BJ (cell line): ENCODE data around the gene PODXL. TPM values are rescaled to one million over a fixed set of nuclear protein-coding genes. Genes with fewer than 3 reads are reported as not detected.

ENCODE experiments used
- CTCF ChIA-PET: fragments of 350-600 bp; formaldehyde crosslinking; extraction: SDS; loops from one replicate; lab custom pipeline; 2021; ENCODE audit warnings: antibody characterized with exemption, inconsistent platforms; lab: Yijun Ruan, JAX
- POLR2A ChIA-PET: fragments of 300-600 bp; sonication (Branson Sonifier 250); formaldehyde crosslinking; extraction: SDS; loops from one replicate; lab custom pipeline; 2021; ENCODE audit warnings: antibody characterized with exemption; lab: Charles Lee
- DNase-seq: peaks from one replicate; pipeline ENCODE4 v3.0.0-alpha.2; 2011; ENCODE audit warnings: low read depth
- H3K27me3 ChIP-seq: 2 replicates; pipeline ENCODE4 v1.6.0; 2011; ENCODE audit warnings: low read length; ENCODE audit not compliant: control insufficient read depth, insufficient read depth
- H3K36me3 ChIP-seq: 2 replicates; pipeline ENCODE4 v1.5.1; 2011; ENCODE audit warnings: low read length; ENCODE audit not compliant: control insufficient read depth, insufficient read depth
- H3K4me3 ChIP-seq: 2 replicates; pipeline ENCODE4 v1.5.1; 2011; ENCODE audit warnings: low read depth, mild to moderate bottlenecking, control low read depth, low read length
- polyA plus RNA-seq: library from polyadenylated mRNA; depleted of rRNA; stranded (reverse); fragments of >200 nt; gene quantifications from 2 replicates; pipeline ENCODE4 v1.2.3, GENCODE V29; 2011
- TF ChIP-seq, protein P1 (sequence below): IDR thresholded peaks from 2 replicates; pipeline ENCODE4 v1.5.1; 2011; ENCODE audit warnings: low read depth, mild to moderate bottlenecking, control low read depth, inconsistent platforms, low read length, moderate library complexity; ENCODE audit not compliant: insufficient read depth

PODXL gene
- polyA plus RNA-seq, 1 experiment: 0.53 TPM

DNA sequence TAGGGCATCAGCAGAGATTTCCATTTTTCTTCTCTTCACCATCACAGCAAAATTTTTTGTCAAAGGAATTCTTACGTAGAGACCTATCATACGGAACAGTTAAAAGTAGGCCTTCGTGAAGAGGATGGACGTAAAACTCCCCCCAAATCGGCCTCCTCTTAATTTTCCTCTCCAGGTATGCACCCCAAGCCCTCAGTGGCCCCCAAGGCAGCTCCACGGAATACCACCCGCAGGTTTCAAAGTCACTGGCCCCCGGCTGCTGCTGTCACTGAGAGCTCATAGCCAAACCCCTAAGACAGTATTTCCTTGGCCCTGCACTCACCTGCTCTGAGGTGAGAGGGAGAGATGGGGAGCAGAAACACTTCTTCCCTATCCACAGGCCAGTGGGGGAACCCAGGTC, 8.8 kb downstream of the PODXL start:
- no peaks in the 10 kb centered on the region for H3K36me3 ChIP-seq
- POLR2A ChIA-PET: no interaction called here
- TF ChIP-seq, protein P1, sequence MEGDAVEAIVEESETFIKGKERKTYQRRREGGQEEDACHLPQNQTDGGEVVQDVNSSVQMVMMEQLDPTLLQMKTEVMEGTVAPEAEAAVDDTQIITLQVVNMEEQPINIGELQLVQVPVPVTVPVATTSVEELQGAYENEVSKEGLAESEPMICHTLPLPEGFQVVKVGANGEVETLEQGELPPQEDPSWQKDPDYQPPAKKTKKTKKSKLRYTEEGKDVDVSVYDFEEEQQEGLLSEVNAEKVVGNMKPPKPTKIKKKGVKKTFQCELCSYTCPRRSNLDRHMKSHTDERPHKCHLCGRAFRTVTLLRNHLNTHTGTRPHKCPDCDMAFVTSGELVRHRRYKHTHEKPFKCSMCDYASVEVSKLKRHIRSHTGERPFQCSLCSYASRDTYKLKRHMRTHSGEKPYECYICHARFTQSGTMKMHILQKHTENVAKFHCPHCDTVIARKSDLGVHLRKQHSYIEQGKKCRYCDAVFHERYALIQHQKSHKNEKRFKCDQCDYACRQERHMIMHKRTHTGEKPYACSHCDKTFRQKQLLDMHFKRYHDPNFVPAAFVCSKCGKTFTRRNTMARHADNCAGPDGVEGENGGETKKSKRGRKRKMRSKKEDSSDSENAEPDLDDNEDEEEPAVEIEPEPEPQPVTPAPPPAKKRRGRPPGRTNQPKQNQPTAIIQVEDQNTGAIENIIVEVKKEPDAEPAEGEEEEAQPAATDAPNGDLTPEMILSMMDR: no peak
- DNase-seq: no peak
- peaks cover 3% of the 10 kb centered on the region for H3K27me3 ChIP-seq
- H3K4me3 ChIP-seq: no peak overlapping the region
- CTCF ChIA-PET: interaction anchor here (0.8 to 1.3 kb wide), 3 partner anchors 10 to 50 kb away, joined by 3 to 4 read pairs (median 4); no protein-coding TSS in a partner anchor

DNA sequence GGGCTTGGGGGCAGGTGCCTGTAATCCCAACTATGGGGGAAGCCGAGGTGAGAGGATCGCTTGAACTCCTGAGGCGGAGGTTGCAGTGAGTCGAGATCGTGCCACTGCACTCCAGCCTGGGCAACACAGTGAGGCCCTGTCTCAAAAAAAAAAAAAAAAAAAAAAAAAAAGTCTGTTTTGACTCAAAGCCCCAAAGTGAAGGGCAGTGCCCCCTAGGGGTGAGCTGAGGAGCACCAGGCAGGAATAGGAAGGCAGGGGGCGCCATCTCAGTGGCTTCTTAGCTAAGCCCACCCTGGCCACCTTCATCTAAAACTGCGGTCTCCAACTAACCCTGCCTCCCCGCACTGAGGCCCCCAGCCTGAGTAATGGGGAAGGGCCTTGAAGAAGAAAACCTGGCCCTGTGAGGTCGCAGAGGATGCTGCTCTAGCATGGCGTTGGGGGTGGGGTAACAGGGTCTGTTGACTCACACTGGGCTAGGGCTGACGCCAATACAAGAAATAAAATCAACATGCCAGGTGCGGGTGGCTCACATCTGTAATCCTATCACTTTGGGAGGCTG, 9.8 kb downstream of the PODXL start:
- TF ChIP-seq, protein P1: peak; percentile 57
- Histone ChIP-seq H3K4me3 (no peak overlapping the region), H3K27me3 (no peaks in the 10 kb centered on the region; the same call in none of the 2 replicates), H3K36me3 (no peaks in the 10 kb centered on the region)
- ChIA-PET POLR2A (no interaction called here), CTCF (interaction anchor here (1.2 to 2.0 kb wide), 4 partner anchors 38 to 91 kb away, joined by 3 to 5 read pairs (median 4); no protein-coding TSS in a partner anchor)
- no peak for DNase-seq

DNA sequence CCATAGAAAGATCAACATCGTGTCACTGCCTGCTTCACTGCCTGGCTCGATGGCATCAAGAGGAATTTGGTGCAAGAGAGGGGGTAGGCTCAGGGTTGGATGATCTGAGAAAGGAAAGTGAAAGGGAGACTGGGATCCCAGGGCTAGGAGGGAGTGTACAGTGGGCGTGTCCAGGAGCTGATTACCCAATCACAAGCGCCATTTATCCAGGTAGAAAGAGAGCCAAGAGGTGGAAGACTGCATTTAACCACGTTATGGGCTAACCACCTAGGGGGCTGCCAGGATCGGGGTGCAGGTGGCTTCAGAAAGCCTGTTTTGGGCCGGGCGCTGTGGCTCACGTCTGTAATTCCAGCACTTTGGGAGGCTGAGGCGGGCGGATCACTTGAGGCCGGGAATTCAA, 10.3 kb downstream of the PODXL start:
- DNase-seq: no peak
- H3K36me3 ChIP-seq: no peaks in the 10 kb centered on the region
- no peaks in the 10 kb centered on the region; the same call in none of the 2 replicates for H3K27me3 ChIP-seq
- TF ChIP-seq, protein P1: no peak
- POLR2A ChIA-PET: no interaction called here
- CTCF ChIA-PET: interaction anchor here (1.3 to 2.0 kb wide), 4 partner anchors 45 to 109 kb away, joined by 4 to 5 read pairs (median 4); no protein-coding TSS in a partner anchor
- no peak overlapping the region for H3K4me3 ChIP-seq

DNA sequence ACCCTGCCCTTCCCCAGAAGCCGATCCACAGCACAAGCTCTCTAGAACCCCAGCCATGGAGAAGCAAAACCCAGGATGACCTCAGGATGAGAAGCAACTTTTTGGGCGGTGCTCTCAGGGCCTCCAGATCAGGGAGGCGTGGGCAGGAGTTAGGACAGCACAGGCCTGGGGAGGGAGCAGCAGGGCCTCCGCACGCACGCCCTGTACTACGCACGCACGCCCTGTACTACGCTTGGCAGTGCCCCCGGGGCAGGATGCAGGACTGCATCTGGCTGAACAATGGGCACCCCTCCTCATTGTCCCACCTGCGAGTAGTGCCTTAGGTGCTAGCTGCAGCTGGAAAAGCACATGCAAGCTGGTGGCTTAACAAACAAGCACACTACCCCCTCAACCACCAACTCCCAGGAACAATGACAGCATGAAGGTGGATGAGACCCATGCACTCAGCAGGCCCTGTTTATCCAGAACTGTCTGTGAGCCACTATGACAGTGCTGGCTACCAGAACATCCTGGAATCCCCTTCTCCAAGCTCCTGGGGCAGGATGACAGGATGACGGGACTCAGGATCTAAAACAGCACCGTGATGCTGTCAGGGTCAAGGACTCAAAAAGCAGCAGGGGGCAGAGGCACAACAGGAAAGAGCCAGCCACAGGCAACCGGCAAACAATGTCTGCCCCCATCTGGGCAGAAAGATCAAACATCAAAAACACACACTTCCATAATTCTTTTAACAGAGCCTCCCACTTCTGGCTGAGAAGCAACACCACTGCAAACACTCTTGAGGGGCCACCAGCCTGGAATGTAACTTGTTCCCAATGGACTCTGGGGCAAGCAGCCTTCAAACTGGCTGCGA, 11.8 kb downstream of the PODXL start:
- DNase-seq: no peak
- no peak overlapping the region for H3K4me3 ChIP-seq
- TF ChIP-seq, protein P1: peak; percentile 22; the same call in 1 of the 2 replicates
- ChIA-PET CTCF (interaction anchor here (0.7 to 2.0 kb wide), 6 partner anchors 17 to 110 kb away, joined by 3 to 8 read pairs (median 4); no protein-coding TSS in a partner anchor), POLR2A (no interaction called here)
- no peaks in the 10 kb centered on the region for H3K36me3 ChIP-seq
- no peaks in the 10 kb centered on the region; the same call in none of the 2 replicates for H3K27me3 ChIP-seq

DNA sequence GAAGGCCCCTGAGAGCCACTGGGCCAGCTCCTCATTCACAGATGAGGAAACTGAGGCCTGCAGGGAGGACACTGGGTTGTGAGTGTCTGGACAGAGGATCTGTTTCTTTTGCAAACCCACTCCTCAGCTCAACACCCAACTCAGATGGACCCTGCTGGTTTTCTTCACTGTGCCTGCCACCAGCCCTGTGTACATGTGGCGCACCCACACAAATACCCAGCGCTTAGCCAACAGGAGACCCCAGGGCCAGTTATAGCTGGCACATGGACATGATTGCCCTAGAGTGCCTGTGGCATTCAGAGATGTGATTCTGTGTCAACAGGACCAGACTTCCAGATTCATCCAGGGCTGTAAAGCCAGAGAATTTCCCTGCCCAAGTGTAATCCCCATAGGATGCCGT, 12.4 kb downstream of the PODXL start:
- TF ChIP-seq, protein P1: no peak
- H3K4me3 ChIP-seq: no peak overlapping the region
- ChIA-PET CTCF (interaction anchor here (0.7 to 2.0 kb wide), 3 partner anchors 16 to 111 kb away, joined by 3 to 8 read pairs (median 3); no protein-coding TSS in a partner anchor), POLR2A (no interaction called here)
- H3K27me3 ChIP-seq: no peaks in the 10 kb centered on the region; the same call in none of the 2 replicates
- no peaks in the 10 kb centered on the region for H3K36me3 ChIP-seq
- no peak for DNase-seq
